Midbrain (tissue), 1 donor: ENCODE measurements around the gene DHRSX.
"Not testable (repeated sequence)": the region's sequence is repeated elsewhere in the genome, so short reads cannot be mapped to it uniquely, and the experiment has no call there.

Experiments used
- DNase-seq: peaks from one replicate; lab custom pipeline; 2025; lab: John Stamatoyannopoulos, UW

The DHRSX gene

GRCh38 chrX:2500803-2501558, at the start of gene DHRSX, which contains the start of gene ZBED1:
DHRSX (minus strand) TSS chrX:2500976; CDS start chrX:2500925, 51 bp downstream.
ZBED1 (minus strand) TSS chrX:2500976; CDS start chrX:2490719, 10,257 bp downstream.
- no peak for DNase-seq

- no peak for DNase-seq
Observed at GRCh38 chrX:2549876-2550275, 49.1 kb upstream of the DHRSX start.

GRCh38 chrX:2548711-2549423, 48.1 kb upstream of the DHRSX start:
- DNase-seq, result no peak

- DNase-seq, result no peak
Observed at GRCh38 chrX:2547736-2548135, 47.0 kb upstream of the DHRSX start.

- no peak for DNase-seq
Observed at GRCh38 chrX:2546496-2546895, 45.7 kb upstream of the DHRSX start.

GRCh38 chrX:2545144-2545543, 44.4 kb upstream of the DHRSX start:
- DNase-seq, result no peak

- no peak for DNase-seq
Observed at GRCh38 chrX:2542826-2543521, 42.2 kb upstream of the DHRSX start.

GRCh38 chrX:2541603-2542002, 40.8 kb upstream of the DHRSX start:
- no peak for DNase-seq

GRCh38 chrX:2540426-2540947, 39.7 kb upstream of the DHRSX start:
- DNase-seq, result no peak

- DNase-seq, result no peak
Observed at GRCh38 chrX:2539586-2539985, 38.8 kb upstream of the DHRSX start.

- peak; percentile 37 for DNase-seq
Observed at GRCh38 chrX:2538031-2538757, 37.4 kb upstream of the DHRSX start.

GRCh38 chrX:2536974-2537373, 36.2 kb upstream of the DHRSX start:
- DNase-seq, result peak; percentile 32

- no peak for DNase-seq
Observed at GRCh38 chrX:2536141-2536540, 35.4 kb upstream of the DHRSX start.

- DNase-seq, result not testable (repeated sequence)
Observed at GRCh38 chrX:2534261-2535021, 33.7 kb upstream of the DHRSX start.

- DNase-seq, result no peak
Observed at GRCh38 chrX:2533424-2533823, 32.6 kb upstream of the DHRSX start.

- no peak for DNase-seq
Observed at GRCh38 chrX:2526390-2526789, 25.6 kb upstream of the DHRSX start.

GRCh38 chrX:2523911-2524310, 23.1 kb upstream of the DHRSX start:
- no peak for DNase-seq

- no peak for DNase-seq
Observed at GRCh38 chrX:2521927-2522386, 21.2 kb upstream of the DHRSX start.

- DNase-seq, result no peak
Observed at GRCh38 chrX:2521092-2521926, 20.5 kb upstream of the DHRSX start.

- DNase-seq, result no peak
Observed at GRCh38 chrX:2520539-2520938, 19.8 kb upstream of the DHRSX start.
